Kidney (tissue), 14 donors: ENCODE data around the gene TFCP2L1. TPM values are rescaled to one million over a fixed set of nuclear protein-coding genes. Genes with fewer than 3 reads are reported as not detected.
A peak's percentile ranks its signal among the peaks of the same experiment; 100 is the strongest.

Experiments used
- DNase-seq, 5 donors: peaks; one replicate each; pipeline ENCODE4 v3.0.0-alpha.2; 2013 to 2020
- FAIRE-seq: peaks from 2 replicates; lab custom pipeline; 2012; peaks lifted over from hg19 to GRCh38; lab: Jason Lieb, UNC
- H3K27ac ChIP-seq, 2 donors: one replicate each; pipeline ENCODE4 v1.7.0; 2013; ENCODE audit warnings: low read depth in 2 of 2, low read length in 2 of 2, inconsistent platforms in 1 of 2
- H3K27me3 ChIP-seq: one replicate; pipeline ENCODE4 v1.7.1; 2013; ENCODE audit warnings: low read length, inconsistent platforms; ENCODE audit not compliant: control insufficient read depth, insufficient read depth
- H3K36me3 ChIP-seq, 3 donors: one replicate each; pipeline versions ENCODE4 v1.7.0 to v1.7.1; 2013; ENCODE audit warnings: low read length in 3 of 3, control low read depth in 1 of 3, inconsistent platforms in 1 of 3; ENCODE audit not compliant: insufficient read depth in 3 of 3, control insufficient read depth in 2 of 3
- H3K4me1 ChIP-seq, 3 donors: one replicate each; pipeline versions ENCODE4 v1.7.0 to v1.7.1; 2013; ENCODE audit warnings: low read length in 3 of 3, inconsistent platforms in 1 of 3, low read depth in 1 of 3; ENCODE audit not compliant: control insufficient read depth in 2 of 3, insufficient read depth in 2 of 3
- H3K4me3 ChIP-seq, 3 donors: one replicate each; pipeline versions ENCODE4 v1.7.0 to v1.8.1; 2013; ENCODE audit warnings: low read length in 3 of 3, control low read depth in 1 of 3, inconsistent platforms in 1 of 3
- H3K9ac ChIP-seq, 3 donors: one replicate each; pipeline versions ENCODE4 v1.7.0 to v1.7.1; 2013; ENCODE audit warnings: low read length in 3 of 3, control low read depth in 1 of 3, inconsistent platforms in 1 of 3
- H3K9me3 ChIP-seq, 3 donors: one replicate each; pipeline versions ENCODE4 v1.7.0 to v1.7.1; 2013; ENCODE audit warnings: low read length in 3 of 3, control low read depth in 1 of 3, inconsistent platforms in 1 of 3; ENCODE audit not compliant: control insufficient read depth in 2 of 3, insufficient read depth in 1 of 3
- CTCF ChIP-seq: IDR thresholded peaks from 3 replicates; pipeline ENCODE4 v1.5.1; 2012; ENCODE audit warnings: mild to moderate bottlenecking, moderate library complexity, borderline replicate concordance; ENCODE audit not compliant: insufficient read depth; ENCODE audit errors: extremely low read depth
- intact Hi-C: fragments of 100-400 bp; cut with DNase I; formaldehyde crosslinking; loops from one replicate; pipeline ENCODE4 v1.11.1; 2022
- polyA plus RNA-seq: library from polyadenylated mRNA; stranded (reverse); fragments of 350-450 nt; fragmentation: Illumina TruSeq; extraction: RNeasy Lipid Tissue Mini Kit (QIAGEN cat#74804); gene quantifications from one replicate; pipeline ENCODE4 v1.2.3, GENCODE V29; 2014; ENCODE audit warnings: low read depth, low replicate concordance; ENCODE audit not compliant: insufficient read depth
- total RNA-seq: library from RNA; stranded (reverse); fragmentation: NEBNext Ultra II Directional; extraction: Animal tissue kit (Norgen Biotek cat#: 25700); gene quantifications from one replicate; pipeline ENCODE4 v1.2.1, GENCODE V29; 2021
- donor health status: control.
- donor health status: control.
- donor health status: control.
- donor health status: control.
- donor health status: control.
- donor health status: DM: yes; HTN: yes; CAD: no.
- donor health status: Normal renal cell carcinoma (clear cell type).

The TFCP2L1 gene
- total and polyA plus RNA-seq, 2 donors from 2014 or later: 44.4 to 172 TPM

GRCh38 chr2:121209014-121209610 is 75.9 kb downstream of the TFCP2L1 start:
- H3K9me3 ChIP-seq: no peaks in the 10 kb centered on the region
- DNase-seq: peak in 1 of 5 donors; percentile 68
- intact Hi-C loops: no loop called here
- no peaks in the 10 kb centered on the region for H3K36me3 ChIP-seq
- H3K4me1 ChIP-seq: peaks cover 0 to 34% (median 18%) of the 10 kb centered on the region in 3 donors
- no peak overlapping the region for H3K9ac ChIP-seq
- H3K27ac ChIP-seq: no peak overlapping the region
- no peak for TF ChIP-seq CTCF
- no peak overlapping the region for H3K4me3 ChIP-seq
- no peaks in the 10 kb centered on the region for H3K27me3 ChIP-seq
- FAIRE-seq: no peak

GRCh38 chr2:121207494-121207893 is 77.5 kb downstream of the TFCP2L1 start:
- intact Hi-C loops: no loop called here
- no peak for TF ChIP-seq CTCF
- FAIRE-seq (no peak), DNase-seq (peak in 1 of 5 donors; percentile 47)
- peaks cover 0 to 42% (median 33%) of the 10 kb centered on the region in 3 donors for H3K4me1 ChIP-seq
- H3K4me3 ChIP-seq: no peak overlapping the region
- H3K27ac ChIP-seq: no peak overlapping the region
- H3K27me3 ChIP-seq: no peaks in the 10 kb centered on the region
- no peaks in the 10 kb centered on the region for H3K9me3 ChIP-seq
- no peaks in the 10 kb centered on the region for H3K36me3 ChIP-seq
- no peak overlapping the region for H3K9ac ChIP-seq

DNA sequence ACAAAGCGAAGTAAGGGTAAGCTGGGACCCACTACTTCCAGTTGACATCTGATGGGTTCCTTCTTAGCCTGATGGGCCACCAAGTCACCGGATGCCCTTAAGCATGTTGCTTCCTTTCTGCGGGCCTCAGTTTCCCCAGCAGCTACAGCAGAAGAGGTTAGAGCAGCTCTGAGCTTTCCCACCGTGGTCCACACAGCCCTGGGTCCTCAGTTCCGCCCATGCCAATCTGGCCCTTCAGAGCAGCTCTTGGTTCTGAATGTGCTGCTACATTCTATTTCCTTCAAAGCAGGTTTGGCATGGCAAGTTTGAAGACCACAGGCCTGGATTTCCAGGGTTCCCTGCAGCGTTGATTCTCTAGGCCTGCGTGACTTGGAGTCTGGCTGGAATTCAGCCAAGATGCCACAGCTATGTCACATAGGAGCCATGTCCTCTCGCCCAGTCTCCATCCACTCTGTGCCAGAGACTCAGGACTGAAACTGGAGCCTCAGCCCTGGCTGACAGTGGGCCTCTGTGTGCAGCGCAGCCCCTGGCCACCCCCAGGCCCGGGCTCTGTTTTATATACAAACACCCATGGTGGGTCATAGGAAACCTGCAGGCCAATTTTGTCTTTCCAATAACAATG is 79.6 kb downstream of the TFCP2L1 start:
- Histone ChIP-seq H3K36me3 (no peaks in the 10 kb centered on the region), H3K27ac (no peak overlapping the region), H3K27me3 (no peaks in the 10 kb centered on the region), H3K4me1 (peaks cover 0 to 27% (median 24%) of the 10 kb centered on the region in 3 donors), H3K9me3 (no peaks in the 10 kb centered on the region), H3K9ac (no peak overlapping the region), H3K4me3 (no peak overlapping the region)
- no peak for FAIRE-seq
- intact Hi-C loops: no loop called here
- no peak for TF ChIP-seq CTCF
- DNase-seq: peak in 1 of 5 donors; percentile 43
